DMS 273 treated with DMSO at 0.1 percent for 48 hours (cell line): ENCODE measurements around the gene SORCS2.

ENCODE experiments used
- DNase-seq: peaks from one replicate; lab custom pipeline; 2025; lab: John Stamatoyannopoulos, UW

SORCS2 gene

GRCh38 chr4:7356667-7357310, 164.5 kb downstream of the SORCS2 start:
- DNase-seq = no peak

- DNase-seq = no peak
Measured at GRCh38 chr4:7357323-7357722, 165.0 kb downstream of the SORCS2 start.

GRCh38 chr4:7358100-7358735, 165.9 kb downstream of the SORCS2 start:
- peak; percentile 78 for DNase-seq

- no peak for DNase-seq
Measured at GRCh38 chr4:7359400-7360062, 167.2 kb downstream of the SORCS2 start.

- no peak for DNase-seq
Measured at GRCh38 chr4:7360806-7361205, 168.5 kb downstream of the SORCS2 start.

- DNase-seq = no peak
Measured at GRCh38 chr4:7361280-7361895, 169.1 kb downstream of the SORCS2 start.

- no peak for DNase-seq
Measured at GRCh38 chr4:7362341-7362740, 170.0 kb downstream of the SORCS2 start.

GRCh38 chr4:7362862-7363430, 170.6 kb downstream of the SORCS2 start:
- no peak for DNase-seq

- no peak for DNase-seq
Measured at GRCh38 chr4:7364979-7365378, 172.6 kb downstream of the SORCS2 start.

GRCh38 chr4:7365462-7366179, 173.3 kb downstream of the SORCS2 start:
- DNase-seq = peak; percentile 10

GRCh38 chr4:7366180-7366945, 174.0 kb downstream of the SORCS2 start:
- DNase-seq = no peak

- DNase-seq = no peak
Measured at GRCh38 chr4:7366954-7367353, 174.6 kb downstream of the SORCS2 start.

GRCh38 chr4:7367406-7367805, 175.1 kb downstream of the SORCS2 start:
- DNase-seq = no peak

- DNase-seq = no peak
Measured at GRCh38 chr4:7367864-7368277, 175.5 kb downstream of the SORCS2 start.

GRCh38 chr4:7368296-7368695, 176.0 kb downstream of the SORCS2 start:
- DNase-seq = no peak

- DNase-seq = no peak
Measured at GRCh38 chr4:7369511-7369910, 177.2 kb downstream of the SORCS2 start.

GRCh38 chr4:7370038-7370437, 177.7 kb downstream of the SORCS2 start:
- DNase-seq = no peak

- no peak for DNase-seq
Measured at GRCh38 chr4:7371210-7371941, 179.0 kb downstream of the SORCS2 start.

GRCh38 chr4:7372673-7373072, 180.3 kb downstream of the SORCS2 start:
- DNase-seq = no peak

- DNase-seq = no peak
Measured at GRCh38 chr4:7374571-7374970, 182.2 kb downstream of the SORCS2 start.
